Erythroblast (primary cell): ENCODE results near the gene ZNF557.

Experiments
- GATA1 ChIP-seq: IDR thresholded peaks from 2 replicates; pipeline ENCODE4 v1.6.1; 2011; ENCODE audit warnings: low read depth, mild to moderate bottlenecking, control low read depth, low read length, moderate library complexity
- POLR2A ChIP-seq: IDR thresholded peaks from 2 replicates; pipeline ENCODE4 v1.6.1; 2011; ENCODE audit warnings: mild to moderate bottlenecking, low read length

- no peak for TF ChIP-seq POLR2A
- TF ChIP-seq GATA1: no peak
These were observed 67.6 kb downstream of the ZNF557 start for GRCh38 chr19:7137120-7137519.
